Fibroblast of peridontal ligament (primary cell): ENCODE results near the gene PAGR1.
A peak's percentile ranks its signal among the peaks of the same experiment; 100 is the strongest.
"Not testable (repeated sequence)": the region's sequence is repeated elsewhere in the genome, so short reads cannot be mapped to it uniquely, and the experiment has no call there.

Experiments used
- DNase-seq: peaks from one replicate; pipeline ENCODE4 v3.0.0-alpha.2; 2010; ENCODE audit errors: extremely low read depth

PAGR1 gene

DNA sequence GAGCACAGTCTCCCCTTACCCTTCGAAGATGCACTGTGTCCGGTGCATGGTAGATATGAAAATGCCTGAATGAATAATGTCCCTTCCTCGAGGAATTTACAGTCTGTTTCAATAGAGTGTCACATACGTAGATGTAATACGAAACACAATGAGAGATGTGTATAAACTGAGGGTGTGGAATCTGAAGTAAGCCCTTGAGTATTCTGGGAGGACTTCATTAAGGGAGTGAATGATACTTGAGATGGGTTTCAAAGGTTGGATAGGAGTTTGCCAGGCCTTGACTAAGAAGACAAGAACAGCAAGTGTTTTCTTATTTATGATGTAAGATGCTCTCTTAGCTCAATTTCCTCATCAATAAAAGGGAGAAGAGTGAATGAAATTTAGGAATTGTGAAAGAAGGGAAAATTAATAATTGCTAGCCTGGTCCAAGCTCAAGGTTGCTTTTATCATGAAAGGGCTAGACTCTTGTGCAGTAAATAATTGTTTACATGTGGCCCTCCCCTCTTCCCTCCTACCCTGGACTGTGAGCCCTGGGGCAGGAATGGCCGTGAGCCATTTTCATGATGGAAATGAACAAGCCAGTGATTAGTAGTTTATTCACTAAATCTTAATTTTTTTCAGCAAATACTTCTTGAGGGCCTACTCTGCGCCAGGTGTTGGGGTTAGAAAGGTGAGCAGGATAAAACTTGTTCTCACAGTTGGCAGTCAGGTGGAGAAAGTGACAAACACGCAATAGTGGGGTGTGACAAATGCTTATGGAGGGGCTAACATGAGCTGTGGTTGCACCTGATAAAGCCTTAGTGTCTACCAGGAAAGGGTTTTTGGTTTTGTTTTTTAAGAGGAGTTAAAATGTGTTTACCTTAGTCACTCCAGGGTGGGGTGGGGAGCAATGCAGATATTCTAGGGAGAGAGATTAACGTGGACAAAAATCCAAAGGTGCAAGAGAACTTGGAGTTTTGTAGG lies 23.8 kb upstream of the PAGR1 start:
- DNase-seq: no peak

DNA sequence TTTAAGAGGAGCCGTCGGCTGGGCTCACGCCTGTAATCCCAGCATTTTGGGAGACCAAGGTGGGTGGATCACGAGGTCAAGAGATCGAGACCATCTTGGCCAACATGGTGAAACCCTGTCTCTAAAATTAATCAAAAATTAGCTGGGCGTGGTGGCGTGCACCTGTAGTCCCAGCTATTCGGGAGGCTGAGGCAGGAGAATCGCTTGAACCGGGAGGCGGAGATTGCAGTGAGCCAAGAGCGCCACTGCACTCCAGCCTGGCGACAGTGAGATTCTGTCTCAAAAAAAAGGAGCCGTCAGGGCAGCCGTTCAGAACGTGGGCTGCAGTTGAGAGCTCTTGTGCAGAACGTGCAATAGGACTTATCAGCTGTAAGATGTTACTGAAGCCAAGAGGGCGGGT lies 22.8 kb upstream of the PAGR1 start:
- not testable (repeated sequence) for DNase-seq

- DNase-seq: no peak
These were observed 21.7 kb upstream of the PAGR1 start for GRCh38 chr16:29794231-29794710.

DNA sequence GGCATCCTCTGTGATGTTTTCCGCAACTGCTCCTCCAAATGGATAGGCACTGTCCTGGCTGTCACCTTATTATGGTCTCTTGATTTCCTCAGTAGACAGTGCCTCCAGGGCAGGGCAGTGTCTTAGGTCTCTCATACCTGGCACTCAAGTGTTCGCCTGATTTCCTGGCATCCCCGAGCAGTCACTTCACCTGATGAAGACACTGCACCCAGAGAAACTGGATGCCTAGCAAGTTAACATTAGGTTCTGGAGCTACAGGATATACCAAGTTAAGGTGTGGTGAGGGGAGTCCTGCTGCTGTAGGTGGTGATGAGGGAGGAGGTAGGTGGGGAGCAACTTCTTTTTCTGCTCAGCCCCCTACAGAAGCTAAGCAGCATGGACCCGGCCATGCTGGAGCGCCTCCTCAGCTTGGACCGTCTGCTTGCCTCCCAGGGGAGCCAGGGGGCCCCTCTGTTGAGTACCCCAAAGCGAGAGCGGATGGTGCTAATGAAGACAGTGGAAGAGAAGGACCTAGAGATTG lies 13.5 kb upstream of the PAGR1 start:
- no peak for DNase-seq

GRCh38 chr16:29804020-29804419 lies 11.9 kb upstream of the PAGR1 start:
- no peak for DNase-seq

- no peak for DNase-seq
These were observed 11.3 kb upstream of the PAGR1 start for GRCh38 chr16:29804455-29805231.

- peak; percentile 95 for DNase-seq
These were observed 10.5 kb upstream of the PAGR1 start for GRCh38 chr16:29805232-29806098.

DNA sequence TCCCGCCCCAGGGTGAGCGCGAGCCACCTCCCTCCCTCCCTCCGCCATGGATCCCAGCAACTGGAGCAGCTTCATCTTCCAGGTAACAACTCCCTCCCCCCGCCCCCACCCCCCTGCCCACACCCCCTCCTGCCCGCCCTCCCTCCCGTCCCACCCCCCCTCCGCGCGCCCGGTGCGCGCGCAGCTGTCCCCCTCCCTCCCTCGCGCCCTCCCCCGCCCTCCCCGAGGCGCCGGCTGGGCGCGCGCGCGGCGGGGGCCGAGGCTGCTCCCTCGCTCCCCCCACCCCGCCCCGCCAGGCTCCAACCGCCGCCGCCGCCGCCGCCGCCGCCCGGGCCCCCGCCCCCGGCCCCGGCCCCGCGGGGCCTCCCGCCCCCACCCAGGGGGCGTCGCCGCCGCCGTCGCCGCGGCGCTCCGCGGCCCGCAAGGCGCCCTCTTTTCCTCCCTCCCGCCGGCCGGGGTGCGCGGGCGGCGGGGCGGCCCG lies 9.8 kb upstream of the PAGR1 start, which contains the start of gene MAZ:
TSS of gene MAZ (plus strand) at position 431 of the 481 bp plus-strand sequence. CDS start 173 bp downstream, outside the sequence.
- no peak for DNase-seq

GRCh38 chr16:29806641-29807425 lies 9.1 kb upstream of the PAGR1 start:
- no peak for DNase-seq

DNA sequence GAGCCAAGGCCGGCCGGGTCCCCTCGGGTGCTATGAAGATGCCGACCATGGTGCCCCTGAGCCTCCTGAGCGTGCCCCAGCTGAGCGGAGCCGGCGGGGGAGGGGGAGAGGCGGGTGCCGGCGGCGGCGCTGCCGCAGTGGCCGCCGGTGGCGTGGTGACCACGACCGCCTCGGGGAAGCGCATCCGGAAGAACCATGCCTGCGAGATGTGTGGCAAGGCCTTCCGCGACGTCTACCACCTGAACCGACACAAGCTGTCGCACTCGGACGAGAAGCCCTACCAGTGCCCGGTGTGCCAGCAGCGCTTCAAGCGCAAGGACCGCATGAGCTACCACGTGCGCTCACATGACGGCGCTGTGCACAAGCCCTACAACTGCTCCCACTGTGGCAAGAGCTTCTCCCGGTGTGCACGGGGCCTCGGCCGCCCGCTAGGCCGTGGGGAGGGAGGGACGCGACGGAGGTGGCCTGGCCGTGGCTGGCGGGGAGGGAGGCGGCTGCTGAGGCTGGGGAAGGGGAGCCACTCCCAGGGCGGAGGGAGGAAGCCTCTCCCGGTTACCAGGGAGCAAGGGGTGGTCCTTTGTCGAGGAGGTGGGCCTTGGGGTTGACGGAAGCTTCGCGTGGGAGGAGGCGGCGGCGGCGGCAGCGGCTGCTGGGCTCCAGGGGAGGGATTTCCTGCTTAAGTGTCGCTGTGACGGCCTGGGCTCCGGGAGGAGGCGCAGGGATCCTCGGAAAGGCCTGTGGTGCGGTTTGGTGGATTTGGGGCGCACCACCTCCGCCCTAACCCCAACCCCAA lies 8.3 kb upstream of the PAGR1 start:
- peak; percentile 90 for DNase-seq

DNA sequence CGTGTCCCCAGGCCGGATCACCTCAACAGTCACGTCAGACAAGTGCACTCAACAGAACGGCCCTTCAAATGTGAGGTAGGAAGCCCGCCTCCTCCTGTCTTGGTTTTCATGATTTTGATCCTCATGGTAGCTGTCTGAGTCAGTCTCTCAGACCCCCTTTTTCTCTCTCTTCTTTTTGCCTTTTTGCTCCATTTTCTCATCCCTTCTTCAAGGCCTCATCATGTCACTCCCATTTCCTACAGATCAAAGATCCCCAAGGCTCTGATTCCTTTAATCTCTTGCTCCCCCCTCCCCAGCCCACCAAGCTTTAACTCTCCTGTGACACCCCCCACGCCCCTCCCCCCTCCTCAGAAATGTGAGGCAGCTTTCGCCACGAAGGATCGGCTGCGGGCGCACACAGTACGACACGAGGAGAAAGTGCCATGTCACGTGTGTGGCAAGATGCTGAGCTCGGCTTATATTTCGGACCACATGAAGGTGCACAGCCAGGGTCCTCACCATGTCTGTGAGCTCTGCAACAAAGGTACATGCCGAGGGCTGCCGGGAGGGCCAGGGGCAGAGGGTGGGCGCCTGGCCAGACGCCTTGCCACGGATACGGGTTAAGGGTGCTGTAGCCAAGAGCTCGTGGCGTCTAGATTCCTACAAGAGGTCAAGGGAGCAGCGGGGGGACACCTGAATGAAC lies 7.6 kb upstream of the PAGR1 start:
- no peak for DNase-seq

DNA sequence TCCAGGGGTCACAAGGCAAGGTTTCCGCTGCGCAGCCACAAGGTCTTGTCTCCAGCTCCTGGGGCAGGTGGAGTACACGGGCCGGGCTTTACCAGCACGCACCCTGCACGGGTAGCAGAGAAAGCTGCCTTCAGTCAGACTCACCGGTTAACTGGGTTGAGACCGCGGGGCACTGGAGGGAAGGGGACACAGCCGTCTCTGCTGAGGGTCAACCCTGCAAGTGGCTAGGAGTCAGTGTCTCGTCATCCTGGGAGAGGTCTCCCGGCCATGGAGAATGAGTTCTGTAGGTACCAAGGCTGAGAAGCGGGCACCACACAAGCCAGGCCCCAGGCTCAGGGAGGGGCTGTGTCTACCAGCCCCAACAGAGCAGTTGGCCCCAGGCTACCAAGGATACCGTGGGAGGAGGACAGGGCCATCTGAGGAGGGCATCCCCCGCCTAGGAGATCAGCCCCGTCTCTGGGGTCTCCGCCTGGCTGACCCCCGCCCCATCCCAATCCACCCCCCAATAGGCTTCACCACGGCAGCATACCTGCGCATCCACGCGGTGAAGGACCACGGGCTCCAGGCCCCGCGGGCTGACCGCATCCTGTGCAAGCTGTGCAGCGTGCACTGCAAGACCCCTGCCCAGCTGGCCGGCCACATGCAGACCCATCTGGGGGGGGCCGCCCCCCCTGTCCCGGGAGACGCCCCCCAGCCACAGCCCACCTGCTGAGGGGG lies 6.8 kb upstream of the PAGR1 start:
- no peak for DNase-seq

GRCh38 chr16:29809850-29810698 lies 5.9 kb upstream of the PAGR1 start:
- DNase-seq: no peak

- DNase-seq: no peak
These were observed 5.2 kb upstream of the PAGR1 start for GRCh38 chr16:29810699-29811169.

GRCh38 chr16:29811170-29811895 lies 4.6 kb upstream of the PAGR1 start:
- peak; percentile 96 for DNase-seq

GRCh38 chr16:29811896-29812665 lies 3.9 kb upstream of the PAGR1 start, which contains the start of gene PRRT2:
PRRT2 (plus strand) TSS chr16:29812193; CDS start chr16:29813055, 862 bp downstream.
- peak; percentile 49 for DNase-seq
